BJ (cell line): ENCODE measurements around the gene HTATIP2. TPM values are rescaled to one million over a fixed set of nuclear protein-coding genes. Genes with fewer than 3 reads are reported as not detected.

ENCODE experiments used
- CTCF ChIA-PET: fragments of 350-600 bp; formaldehyde crosslinking; extraction: SDS; loops from one replicate; lab custom pipeline; 2021; ENCODE audit warnings: antibody characterized with exemption, inconsistent platforms; lab: Yijun Ruan, JAX
- POLR2A ChIA-PET: fragments of 300-600 bp; sonication (Branson Sonifier 250); formaldehyde crosslinking; extraction: SDS; loops from one replicate; lab custom pipeline; 2021; ENCODE audit warnings: antibody characterized with exemption; lab: Charles Lee
- DNase-seq: peaks from one replicate; pipeline ENCODE4 v3.0.0-alpha.2; 2011; ENCODE audit warnings: low read depth
- H3K27me3 ChIP-seq: 2 replicates; pipeline ENCODE4 v1.6.0; 2011; ENCODE audit warnings: low read length; ENCODE audit not compliant: control insufficient read depth, insufficient read depth
- H3K36me3 ChIP-seq: 2 replicates; pipeline ENCODE4 v1.5.1; 2011; ENCODE audit warnings: low read length; ENCODE audit not compliant: control insufficient read depth, insufficient read depth
- H3K4me3 ChIP-seq: 2 replicates; pipeline ENCODE4 v1.5.1; 2011; ENCODE audit warnings: low read depth, mild to moderate bottlenecking, control low read depth, low read length
- CTCF ChIP-seq: IDR thresholded peaks from 2 replicates; pipeline ENCODE4 v1.5.1; 2011; ENCODE audit warnings: low read depth, mild to moderate bottlenecking, control low read depth, inconsistent platforms, low read length, moderate library complexity; ENCODE audit not compliant: insufficient read depth
- polyA plus RNA-seq: library from polyadenylated mRNA; depleted of rRNA; stranded (reverse); fragments of >200 nt; gene quantifications from 2 replicates; pipeline ENCODE4 v1.2.3, GENCODE V29; 2011

HTATIP2 gene
- polyA plus RNA-seq, 1 experiment, result 20.2 TPM

GRCh38 chr11:20353829-20354434 is 9.6 kb upstream of the HTATIP2 start:
- CTCF ChIA-PET, result interaction anchor here (0.6 to 6.9 kb wide), 36 partner anchors 9 to 804 kb away, joined by 3 to 99 read pairs (median 4); partner anchors contain the start of gene HTATIP2
- no peaks in the 10 kb centered on the region for H3K36me3 ChIP-seq
- H3K4me3 ChIP-seq, result no peak overlapping the region
- DNase-seq, result no peak
- POLR2A ChIA-PET, result interaction anchor here (0.5 kb wide), 1 partner anchor 213 kb away, joined by 12 read pairs; no protein-coding TSS in a partner anchor
- peaks cover 5% of the 10 kb centered on the region for H3K27me3 ChIP-seq
- TF ChIP-seq CTCF, result peak; percentile 91

GRCh38 chr11:20355221-20356219 is 8.0 kb upstream of the HTATIP2 start:
- H3K27me3 ChIP-seq, result peaks cover 5% of the 10 kb centered on the region
- CTCF ChIA-PET, result interaction anchor here (0.5 to 6.9 kb wide), 26 partner anchors 8 to 1104 kb away, joined by 3 to 99 read pairs (median 3); partner anchors contain the start of gene HTATIP2
- no peak for DNase-seq
- POLR2A ChIA-PET, result no interaction called here
- TF ChIP-seq CTCF, result peak; percentile 78
- no peaks in the 10 kb centered on the region for H3K36me3 ChIP-seq
- no peak overlapping the region for H3K4me3 ChIP-seq

- CTCF ChIA-PET, result interaction anchor here (0.6 to 4.3 kb wide), 4 partner anchors 12 to 229 kb away, joined by 3 to 21 read pairs (median 7); no protein-coding TSS in a partner anchor
- TF ChIP-seq CTCF, result no peak
- POLR2A ChIA-PET, result no interaction called here
- Histone ChIP-seq H3K4me3 (no peak overlapping the region), H3K36me3 (no peaks in the 10 kb centered on the region), H3K27me3 (peaks cover 5% of the 10 kb centered on the region)
- DNase-seq, result no peak
These were observed 6.4 kb upstream of the HTATIP2 start for GRCh38 chr11:20357150-20357549.

GRCh38 chr11:20360650-20361049 is 2.9 kb upstream of the HTATIP2 start:
- ChIA-PET CTCF (interaction anchor here (1.2 to 1.5 kb wide), 3 partner anchors 9 to 457 kb away, joined by 3 to 5 read pairs (median 5); no protein-coding TSS in a partner anchor), POLR2A (no interaction called here)
- no peak overlapping the region for H3K4me3 ChIP-seq
- TF ChIP-seq CTCF, result no peak
- no peak for DNase-seq
- peaks cover 5% of the 10 kb centered on the region for H3K27me3 ChIP-seq
- no peaks in the 10 kb centered on the region for H3K36me3 ChIP-seq
